GM19238 (cell line): Measurements from ENCODE around the gene LMO1.

Experiments
- DNase-seq: peaks from one replicate; pipeline ENCODE4 v3.0.0; 2011; ENCODE audit warnings: low spot score; ENCODE audit not compliant: insufficient read length

The LMO1 gene

GRCh38 chr11:8288824-8289491 is 25.3 kb upstream of the LMO1 start:
- no peak for DNase-seq

- DNase-seq, result no peak
Measured at GRCh38 chr11:8288166-8288772, 24.6 kb upstream of the LMO1 start.

GRCh38 chr11:8287703-8288102 is 24.0 kb upstream of the LMO1 start:
- no peak for DNase-seq

GRCh38 chr11:8287297-8287696 is 23.6 kb upstream of the LMO1 start:
- no peak for DNase-seq

GRCh38 chr11:8286886-8287285 is 23.2 kb upstream of the LMO1 start:
- DNase-seq, result no peak

- DNase-seq, result no peak
Measured at GRCh38 chr11:8285796-8286195, 22.1 kb upstream of the LMO1 start.

- no peak for DNase-seq
Measured at GRCh38 chr11:8285228-8285627, 21.6 kb upstream of the LMO1 start.

- DNase-seq, result no peak
Measured at GRCh38 chr11:8283465-8284230, 20.0 kb upstream of the LMO1 start.

- no peak for DNase-seq
Measured at GRCh38 chr11:8283100-8283464, 19.4 kb upstream of the LMO1 start.

GRCh38 chr11:8282631-8283030 is 19.0 kb upstream of the LMO1 start:
- no peak for DNase-seq

- DNase-seq, result no peak
Measured at GRCh38 chr11:8281266-8281665, 17.6 kb upstream of the LMO1 start.

GRCh38 chr11:8277691-8278090 is 14.0 kb upstream of the LMO1 start:
- DNase-seq, result no peak

- no peak for DNase-seq
Measured at GRCh38 chr11:8276528-8276927, 12.8 kb upstream of the LMO1 start.

GRCh38 chr11:8273287-8273686 is 9.6 kb upstream of the LMO1 start:
- no peak for DNase-seq

GRCh38 chr11:8271106-8271886 is 7.6 kb upstream of the LMO1 start:
- DNase-seq, result no peak

- no peak for DNase-seq
Measured at GRCh38 chr11:8269636-8270035, 6.0 kb upstream of the LMO1 start.

GRCh38 chr11:8268530-8269400 is 5.1 kb upstream of the LMO1 start:
- no peak for DNase-seq

- DNase-seq, result no peak
Measured at GRCh38 chr11:8267831-8268529, 4.3 kb upstream of the LMO1 start.

- no peak for DNase-seq
Measured at GRCh38 chr11:8267280-8267679, 3.6 kb upstream of the LMO1 start.
